Progenitor cell of endocrine pancreas (in vitro differentiated cells): ENCODE data around the gene FOLR2. TPM values are rescaled to one million over a fixed set of nuclear protein-coding genes. Genes with fewer than 3 reads are reported as not detected.
A peak's percentile ranks its signal among the peaks of the same experiment; 100 is the strongest.
"Not testable (repeated sequence)": the region's sequence is repeated elsewhere in the genome, so short reads cannot be mapped to it uniquely, and the experiment has no call there.

ENCODE experiments used
- DNase-seq: peaks from one replicate; pipeline ENCODE4 v3.0.0; 2021; ENCODE audit warnings: low spot score; ENCODE audit not compliant: unreplicated experiment
- H3K27ac Mint-ChIP-seq: 2 replicates; pipeline ENCODE4 v1.8.0; 2021; ENCODE audit warnings: mild to moderate bottlenecking, moderate library complexity, mixed read lengths
- H3K27me3 Mint-ChIP-seq: 2 replicates; pipeline ENCODE4 v1.8.0; 2021; ENCODE audit warnings: mixed read lengths
- H3K36me3 Mint-ChIP-seq: 2 replicates; pipeline ENCODE4 v1.8.0; 2022; ENCODE audit warnings: mixed read lengths; ENCODE audit not compliant: insufficient read depth
- H3K4me1 Mint-ChIP-seq: 2 replicates; pipeline ENCODE4 v1.8.0; 2021; ENCODE audit warnings: low read depth, mixed read lengths
- H3K4me3 Mint-ChIP-seq: 2 replicates; pipeline ENCODE4 v1.8.0; 2021; ENCODE audit warnings: low read depth, mild to moderate bottlenecking, moderate library complexity, mixed read lengths
- H3K9me3 Mint-ChIP-seq: 2 replicates; pipeline ENCODE4 v1.8.0; 2021; ENCODE audit warnings: low read depth, mixed read lengths
- long read RNA-seq: library from polyadenylated mRNA; unstranded; transcript quantifications from one replicate; pipeline ENCODE4 v2.0.0, GENCODE V29; 2020
- total RNA-seq: library from RNA; stranded (reverse); gene quantifications from 2 replicates; pipeline ENCODE4 v1.2.1, GENCODE V29; 2021
- TF ChIP-seq, protein P1 (sequence below): fragments of 200-600 bp; sonication (generic); IDR thresholded peaks from one replicate; pipeline ENCODE4 v1.5.0; 2021; ENCODE audit warnings: antibody characterized with exemption, mild to moderate bottlenecking; ENCODE audit not compliant: unreplicated experiment

The FOLR2 gene
- not detected in 2 replicates for total RNA-seq
- long read RNA-seq, result 0 reads

DNA sequence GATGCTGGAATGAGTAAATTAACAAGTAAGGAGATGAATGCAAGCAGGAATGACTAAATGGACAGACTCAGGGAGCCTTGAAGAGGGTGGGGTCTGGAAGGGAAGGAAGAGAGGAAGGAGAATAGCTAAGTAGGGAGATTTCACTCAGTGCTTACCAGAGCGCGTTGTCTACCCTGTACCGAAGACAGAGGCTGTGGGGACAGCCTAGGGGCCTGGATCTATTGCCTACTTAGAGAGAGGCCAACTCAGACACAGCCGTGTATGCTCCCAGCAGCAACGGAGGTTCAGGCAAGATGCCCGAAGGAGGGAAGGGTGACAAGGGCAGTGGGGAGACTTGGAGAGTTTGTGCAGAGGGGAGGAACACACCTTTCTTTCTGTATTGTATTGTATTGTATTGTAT lies at the start of gene FOLR2:
TSS of gene FOLR2 (plus strand) at position 157 of the 400 bp plus-strand sequence. CDS start 1,791 bp downstream, outside the sequence.
- H3K27ac Mint-ChIP-seq, result no peak within 1 kb of the TSS
- no peaks in the 10 kb centered on the region for H3K9me3 Mint-ChIP-seq
- H3K27me3 Mint-ChIP-seq, result peaks cover 20% of the 10 kb centered on the region
- no peaks in the 10 kb centered on the region for H3K36me3 Mint-ChIP-seq
- H3K4me3 Mint-ChIP-seq, result no peak within 1 kb of the TSS
- TF ChIP-seq, protein P1, sequence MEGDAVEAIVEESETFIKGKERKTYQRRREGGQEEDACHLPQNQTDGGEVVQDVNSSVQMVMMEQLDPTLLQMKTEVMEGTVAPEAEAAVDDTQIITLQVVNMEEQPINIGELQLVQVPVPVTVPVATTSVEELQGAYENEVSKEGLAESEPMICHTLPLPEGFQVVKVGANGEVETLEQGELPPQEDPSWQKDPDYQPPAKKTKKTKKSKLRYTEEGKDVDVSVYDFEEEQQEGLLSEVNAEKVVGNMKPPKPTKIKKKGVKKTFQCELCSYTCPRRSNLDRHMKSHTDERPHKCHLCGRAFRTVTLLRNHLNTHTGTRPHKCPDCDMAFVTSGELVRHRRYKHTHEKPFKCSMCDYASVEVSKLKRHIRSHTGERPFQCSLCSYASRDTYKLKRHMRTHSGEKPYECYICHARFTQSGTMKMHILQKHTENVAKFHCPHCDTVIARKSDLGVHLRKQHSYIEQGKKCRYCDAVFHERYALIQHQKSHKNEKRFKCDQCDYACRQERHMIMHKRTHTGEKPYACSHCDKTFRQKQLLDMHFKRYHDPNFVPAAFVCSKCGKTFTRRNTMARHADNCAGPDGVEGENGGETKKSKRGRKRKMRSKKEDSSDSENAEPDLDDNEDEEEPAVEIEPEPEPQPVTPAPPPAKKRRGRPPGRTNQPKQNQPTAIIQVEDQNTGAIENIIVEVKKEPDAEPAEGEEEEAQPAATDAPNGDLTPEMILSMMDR, result no peak
- no peaks in the 10 kb centered on the region for H3K4me1 Mint-ChIP-seq
- no peak for DNase-seq

DNA sequence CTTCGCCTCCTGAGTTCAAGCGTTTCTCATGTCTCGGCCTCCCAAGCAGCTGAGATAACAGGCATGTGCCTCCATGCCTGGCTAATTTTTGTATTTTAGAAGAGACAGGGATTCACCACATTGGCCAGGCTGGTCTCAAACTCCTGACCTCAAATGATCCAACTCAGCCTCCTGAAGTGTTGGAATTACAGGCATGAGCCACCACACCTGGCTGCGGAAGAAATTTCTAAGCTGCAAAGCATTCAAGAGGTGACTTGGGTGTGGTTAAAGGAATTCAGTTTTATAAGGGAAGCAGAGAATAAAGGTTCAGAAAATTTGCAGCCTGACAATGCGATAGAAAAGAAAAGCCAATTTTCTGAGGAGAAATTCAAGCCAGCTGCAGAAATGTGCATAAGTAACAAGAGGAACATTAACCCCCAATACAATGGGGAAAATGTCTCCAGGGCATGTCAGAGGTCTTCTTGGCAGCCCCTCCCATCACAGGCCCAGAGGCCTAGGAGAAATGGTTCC lies 47.5 kb upstream of the FOLR2 start:
- not testable (repeated sequence) for H3K4me1 Mint-ChIP-seq, H3K4me3 Mint-ChIP-seq, H3K36me3 Mint-ChIP-seq, H3K27me3 Mint-ChIP-seq, DNase-seq, H3K27ac Mint-ChIP-seq, H3K9me3 Mint-ChIP-seq

DNA sequence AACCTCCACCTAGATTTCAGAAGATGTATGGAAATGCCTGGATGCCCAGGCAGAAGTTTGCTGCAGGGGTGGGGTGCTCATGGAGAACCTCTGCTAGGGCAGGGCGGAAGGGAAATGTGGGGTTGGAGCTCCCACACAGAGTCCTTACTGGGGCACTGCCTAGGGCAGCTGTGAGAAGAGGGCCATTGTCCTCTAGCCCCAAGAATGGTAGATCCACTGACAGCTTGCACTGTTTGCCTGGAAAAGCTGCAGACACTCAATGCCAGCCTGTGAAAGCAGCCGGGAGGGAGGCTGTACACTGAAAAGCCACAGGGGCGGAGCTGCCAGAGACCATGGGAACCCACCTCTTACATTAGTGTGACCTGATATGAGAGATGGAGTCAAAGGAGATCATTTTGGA lies 46.8 kb upstream of the FOLR2 start:
- H3K27ac Mint-ChIP-seq, H3K36me3 Mint-ChIP-seq, H3K27me3 Mint-ChIP-seq, DNase-seq, H3K4me1 Mint-ChIP-seq, H3K9me3 Mint-ChIP-seq, H3K4me3 Mint-ChIP-seq: not testable (repeated sequence)

DNA sequence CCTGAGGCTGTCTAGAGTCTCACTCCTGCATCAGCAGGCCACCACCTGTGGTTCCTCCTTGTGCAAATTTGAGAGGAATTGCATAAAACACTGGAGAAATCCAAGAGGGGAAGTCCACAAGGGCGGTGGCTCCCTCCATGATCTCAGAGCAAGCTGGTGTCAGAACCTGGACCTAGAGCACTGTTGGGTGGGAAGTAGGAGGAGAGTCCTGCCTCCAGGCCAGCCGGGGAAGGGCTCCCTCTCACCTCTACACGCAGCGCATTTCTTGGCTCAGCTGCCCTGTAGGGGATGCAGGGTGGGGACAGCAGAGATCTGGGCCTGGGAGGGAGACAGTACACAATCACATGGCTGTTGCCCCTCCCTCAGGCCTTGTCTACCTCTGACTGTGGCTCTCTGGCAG lies 44.6 kb upstream of the FOLR2 start:
- H3K27ac Mint-ChIP-seq, H3K4me1 Mint-ChIP-seq, DNase-seq, H3K9me3 Mint-ChIP-seq, H3K36me3 Mint-ChIP-seq, H3K4me3 Mint-ChIP-seq, H3K27me3 Mint-ChIP-seq: not testable (repeated sequence)

DNA sequence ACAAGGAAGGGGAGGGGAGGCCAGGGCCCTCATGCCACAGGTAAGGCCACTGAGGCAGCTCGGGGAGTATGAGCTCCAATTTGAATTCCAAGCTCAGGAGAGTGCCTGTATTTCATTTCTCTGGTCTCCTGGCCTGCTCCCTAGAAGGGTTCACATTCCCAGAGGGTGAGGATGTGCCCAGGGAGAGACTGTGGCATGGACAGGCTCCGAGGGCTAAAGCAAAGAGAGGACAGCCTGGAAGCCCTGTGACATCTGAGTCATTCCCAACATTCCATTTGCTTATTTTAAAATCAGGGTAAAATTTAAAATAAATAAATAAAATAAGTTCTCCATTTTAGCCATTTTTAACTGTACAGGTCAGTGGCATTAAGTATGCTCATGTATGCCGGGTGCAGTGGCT lies 43.3 kb upstream of the FOLR2 start:
- Mint-ChIP-seq H3K27me3 (no peaks in the 10 kb centered on the region), H3K27ac (no peak overlapping the region), H3K4me1 (peaks cover 2% of the 10 kb centered on the region), H3K36me3 (no peaks in the 10 kb centered on the region), H3K9me3 (no peaks in the 10 kb centered on the region), H3K4me3 (no peak overlapping the region)
- DNase-seq, result no peak
- TF ChIP-seq, protein P1, result no peak

DNA sequence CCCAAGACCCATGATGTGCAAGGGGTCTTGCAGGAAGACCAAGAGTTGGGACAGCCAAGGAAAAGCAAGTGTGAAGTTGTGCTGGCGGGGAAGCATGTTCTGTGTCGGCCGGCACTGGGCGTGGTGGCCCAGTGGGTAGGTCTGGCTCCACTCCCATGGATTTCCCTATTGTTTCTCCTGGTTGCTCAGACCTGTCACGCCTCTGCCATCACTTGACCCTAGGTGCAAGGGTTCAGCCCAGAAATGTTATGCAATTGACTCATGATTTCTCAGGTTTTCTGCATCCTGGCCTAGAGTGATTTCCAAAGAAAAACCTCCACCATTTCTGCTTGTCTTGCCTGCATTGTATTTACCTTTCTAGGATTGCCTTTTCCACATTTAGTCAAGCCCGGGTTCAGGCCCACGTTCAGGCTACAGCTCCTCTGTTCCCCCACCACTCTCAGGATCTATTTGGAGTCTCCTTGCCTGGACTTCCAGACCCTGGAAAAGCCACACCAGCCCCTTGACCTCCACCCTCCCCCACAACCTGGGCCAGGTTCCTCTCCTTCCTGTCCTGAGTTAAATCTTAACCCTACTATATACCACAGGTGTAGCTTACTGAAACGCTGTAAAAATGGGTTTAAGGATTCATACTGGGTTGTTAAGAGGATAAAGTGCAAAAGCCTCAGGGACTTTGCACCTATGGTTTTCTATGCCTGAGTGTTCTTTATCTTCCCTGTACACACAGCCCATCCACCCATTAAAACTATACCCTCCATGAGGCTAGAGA lies 42.1 kb upstream of the FOLR2 start:
- peak overlapping the region; percentile 57 for H3K27ac Mint-ChIP-seq
- DNase-seq, result no peak
- no peaks in the 10 kb centered on the region for H3K27me3 Mint-ChIP-seq
- H3K4me3 Mint-ChIP-seq, result no peak overlapping the region
- H3K4me1 Mint-ChIP-seq, result peaks cover 2% of the 10 kb centered on the region
- no peaks in the 10 kb centered on the region for H3K36me3 Mint-ChIP-seq
- no peaks in the 10 kb centered on the region for H3K9me3 Mint-ChIP-seq
- TF ChIP-seq, protein P1, result no peak

DNA sequence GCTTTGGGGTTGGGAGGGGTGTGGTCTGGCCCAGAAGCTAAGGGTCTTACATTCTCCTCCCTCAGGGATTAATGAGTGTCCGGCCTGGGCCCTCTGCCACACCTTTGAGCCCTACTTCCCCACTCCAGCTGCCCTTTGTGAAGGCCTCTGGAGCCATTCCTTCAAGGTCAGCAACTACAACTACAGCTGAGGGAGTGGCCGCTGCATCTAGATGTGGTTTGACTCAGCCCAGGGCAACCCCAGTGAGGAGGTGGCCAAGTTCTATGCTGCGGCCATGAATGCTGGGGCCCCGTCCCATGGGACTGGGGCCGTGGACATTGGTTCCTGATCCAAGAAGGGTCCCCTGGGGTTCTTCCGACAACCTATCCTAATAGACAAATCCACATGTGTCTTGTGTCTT lies 38.9 kb upstream of the FOLR2 start:
- Mint-ChIP-seq H3K27me3 (peaks cover 8% of the 10 kb centered on the region), H3K4me3 (no peak overlapping the region), H3K4me1 (peaks cover 3% of the 10 kb centered on the region), H3K36me3 (no peaks in the 10 kb centered on the region), H3K27ac (no peak overlapping the region), H3K9me3 (no peaks in the 10 kb centered on the region)
- no peak for DNase-seq
- TF ChIP-seq, protein P1, result no peak
